ENCODE results near the gene PRR18.

DNA sequence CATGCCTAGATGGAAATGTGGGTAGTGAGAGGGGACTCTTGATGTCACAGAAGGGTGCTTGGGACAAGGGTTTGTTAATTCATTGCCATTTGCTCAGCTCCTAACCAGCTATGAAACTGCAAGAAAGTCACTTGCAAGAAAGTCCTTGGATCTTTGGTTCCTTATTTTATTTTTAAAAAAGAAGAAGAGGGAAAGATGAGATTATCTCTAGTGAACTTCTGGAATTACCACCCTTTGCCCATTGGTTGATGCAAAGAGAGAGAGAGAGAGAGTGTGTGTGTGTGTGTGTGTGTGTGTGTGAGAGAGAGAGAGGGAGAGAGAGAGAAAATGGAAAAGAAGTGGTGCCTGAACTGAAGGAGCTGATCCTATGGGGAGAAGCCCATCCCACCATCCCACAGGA, 38.8 kb upstream of the PRR18 start:
- TF ChIP-seq, protein P1, sequence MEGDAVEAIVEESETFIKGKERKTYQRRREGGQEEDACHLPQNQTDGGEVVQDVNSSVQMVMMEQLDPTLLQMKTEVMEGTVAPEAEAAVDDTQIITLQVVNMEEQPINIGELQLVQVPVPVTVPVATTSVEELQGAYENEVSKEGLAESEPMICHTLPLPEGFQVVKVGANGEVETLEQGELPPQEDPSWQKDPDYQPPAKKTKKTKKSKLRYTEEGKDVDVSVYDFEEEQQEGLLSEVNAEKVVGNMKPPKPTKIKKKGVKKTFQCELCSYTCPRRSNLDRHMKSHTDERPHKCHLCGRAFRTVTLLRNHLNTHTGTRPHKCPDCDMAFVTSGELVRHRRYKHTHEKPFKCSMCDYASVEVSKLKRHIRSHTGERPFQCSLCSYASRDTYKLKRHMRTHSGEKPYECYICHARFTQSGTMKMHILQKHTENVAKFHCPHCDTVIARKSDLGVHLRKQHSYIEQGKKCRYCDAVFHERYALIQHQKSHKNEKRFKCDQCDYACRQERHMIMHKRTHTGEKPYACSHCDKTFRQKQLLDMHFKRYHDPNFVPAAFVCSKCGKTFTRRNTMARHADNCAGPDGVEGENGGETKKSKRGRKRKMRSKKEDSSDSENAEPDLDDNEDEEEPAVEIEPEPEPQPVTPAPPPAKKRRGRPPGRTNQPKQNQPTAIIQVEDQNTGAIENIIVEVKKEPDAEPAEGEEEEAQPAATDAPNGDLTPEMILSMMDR (IDR thresholded peaks at IDR 0.05): no peak
- no peak for TF ChIP-seq POLR2AphosphoS5 (IDR thresholded peaks at IDR 0.05; ENCODE audit: low read depth, low read length)
- TF ChIP-seq SIN3A (IDR thresholded peaks at IDR 0.05; ENCODE audit: borderline replicate concordance, insufficient read depth, low read depth, low read length): no peak
- TF ChIP-seq, protein P2, sequence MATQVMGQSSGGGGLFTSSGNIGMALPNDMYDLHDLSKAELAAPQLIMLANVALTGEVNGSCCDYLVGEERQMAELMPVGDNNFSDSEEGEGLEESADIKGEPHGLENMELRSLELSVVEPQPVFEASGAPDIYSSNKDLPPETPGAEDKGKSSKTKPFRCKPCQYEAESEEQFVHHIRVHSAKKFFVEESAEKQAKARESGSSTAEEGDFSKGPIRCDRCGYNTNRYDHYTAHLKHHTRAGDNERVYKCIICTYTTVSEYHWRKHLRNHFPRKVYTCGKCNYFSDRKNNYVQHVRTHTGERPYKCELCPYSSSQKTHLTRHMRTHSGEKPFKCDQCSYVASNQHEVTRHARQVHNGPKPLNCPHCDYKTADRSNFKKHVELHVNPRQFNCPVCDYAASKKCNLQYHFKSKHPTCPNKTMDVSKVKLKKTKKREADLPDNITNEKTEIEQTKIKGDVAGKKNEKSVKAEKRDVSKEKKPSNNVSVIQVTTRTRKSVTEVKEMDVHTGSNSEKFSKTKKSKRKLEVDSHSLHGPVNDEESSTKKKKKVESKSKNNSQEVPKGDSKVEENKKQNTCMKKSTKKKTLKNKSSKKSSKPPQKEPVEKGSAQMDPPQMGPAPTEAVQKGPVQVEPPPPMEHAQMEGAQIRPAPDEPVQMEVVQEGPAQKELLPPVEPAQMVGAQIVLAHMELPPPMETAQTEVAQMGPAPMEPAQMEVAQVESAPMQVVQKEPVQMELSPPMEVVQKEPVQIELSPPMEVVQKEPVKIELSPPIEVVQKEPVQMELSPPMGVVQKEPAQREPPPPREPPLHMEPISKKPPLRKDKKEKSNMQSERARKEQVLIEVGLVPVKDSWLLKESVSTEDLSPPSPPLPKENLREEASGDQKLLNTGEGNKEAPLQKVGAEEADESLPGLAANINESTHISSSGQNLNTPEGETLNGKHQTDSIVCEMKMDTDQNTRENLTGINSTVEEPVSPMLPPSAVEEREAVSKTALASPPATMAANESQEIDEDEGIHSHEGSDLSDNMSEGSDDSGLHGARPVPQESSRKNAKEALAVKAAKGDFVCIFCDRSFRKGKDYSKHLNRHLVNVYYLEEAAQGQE (IDR thresholded peaks at IDR 0.05; ENCODE audit: insufficient read depth in 1 of 2, low read depth in 2 of 2, low read length in 1 of 2): no peak
- TF ChIP-seq TCF7L2 (IDR thresholded peaks at IDR 0.05; ENCODE audit: low read depth, low read length): no peak
